ENCODE measurements around the gene ARHGAP9. TPM values are rescaled to one million over a fixed set of nuclear protein-coding genes. Genes with fewer than 3 reads are reported as not detected.

ARHGAP9 gene
- total RNA-seq, 1 experiment from 2014 or later, result 0.92 TPM

- intact Hi-C loops (cut with micrococcal nuclease; ENCODE audit: unreplicated experiment), result no loop called here
- peak overlapping the region; percentile 98 for H3K27ac ChIP-seq (ENCODE audit: low read length)
- TF ChIP-seq CTCF (IDR thresholded peaks at IDR 0.05) (no peak), SIN3A (IDR thresholded peaks at IDR 0.05; ENCODE audit: borderline replicate concordance, insufficient read depth, low read depth, low read length) (no peak), POLR2AphosphoS5 (IDR thresholded peaks at IDR 0.05; ENCODE audit: low read depth, low read length) (no peak), TCF7L2 (IDR thresholded peaks at IDR 0.05; ENCODE audit: low read depth, low read length) (no peak), REST (IDR thresholded peaks at IDR 0.05; ENCODE audit: insufficient read depth in 1 of 2, low read depth in 2 of 2, low read length in 1 of 2) (no peak)
- POLR2A ChIA-PET, result interaction anchor here (0.6 kb wide), 1 partner anchor 42 kb away, joined by 3 read pairs; no protein-coding TSS in a partner anchor
- peak; percentile 26 for ATAC-seq
- H3K27me3 ChIP-seq (ENCODE audit: control insufficient read depth, insufficient read depth, low read length), result no peaks in the 10 kb centered on the region
- in situ Hi-C loops (cut with HindIII; ENCODE audit: low pct_unique_long_range_greater_than_20kb, low sequenced_read_pairs), result no loop called here
- H3K36me3 ChIP-seq (ENCODE audit: control insufficient read depth, insufficient read depth, low read length), result peaks cover 16% of the 10 kb centered on the region; the same call in 1 of the 2 replicates
- no TSS peak for BruUV-seq (replicated peaks)
- H3K9me3 ChIP-seq (ENCODE audit: control insufficient read depth, insufficient read depth, low read depth, low read length), result no peaks in the 10 kb centered on the region
- no peak for DNase-seq (ENCODE audit: low read depth, low spot score)
- peak overlapping the region; percentile 95 to 99 for H3K4me3 ChIP-seq (ENCODE audit: low read depth in 2 of 2, low read length in 2 of 2)
- CTCF ChIA-PET, result no interaction called here
- peaks cover 12% of the 10 kb centered on the region; the same call in 1 of the 2 replicates for H3K4me1 ChIP-seq (ENCODE audit: control insufficient read depth, insufficient read depth, low read length)
These were observed 8.9 kb upstream of the ARHGAP9 start for GRCh38 chr12:57488402-57489156.

- TF ChIP-seq TCF7L2 (IDR thresholded peaks at IDR 0.05; ENCODE audit: low read depth, low read length) (peak; percentile 63; the same call in 1 of the 2 replicates), SIN3A (IDR thresholded peaks at IDR 0.05; ENCODE audit: borderline replicate concordance, insufficient read depth, low read depth, low read length) (peak; percentile 96; the same call in 1 of the 2 replicates), REST (IDR thresholded peaks at IDR 0.05; ENCODE audit: insufficient read depth in 1 of 2, low read depth in 2 of 2, low read length in 1 of 2) (no peak), CTCF (IDR thresholded peaks at IDR 0.05) (peak; percentile 53), POLR2AphosphoS5 (IDR thresholded peaks at IDR 0.05; ENCODE audit: low read depth, low read length) (peak; percentile 91)
- H3K9me3 ChIP-seq (ENCODE audit: control insufficient read depth, insufficient read depth, low read depth, low read length), result no peaks in the 10 kb centered on the region
- POLR2A ChIA-PET, result no interaction called here
- in situ Hi-C loops (cut with HindIII; ENCODE audit: low pct_unique_long_range_greater_than_20kb, low sequenced_read_pairs), result no loop called here
- DNase-seq (ENCODE audit: low read depth, low spot score), result peak; percentile 96
- CTCF ChIA-PET, result no interaction called here
- no peaks in the 10 kb centered on the region for H3K27me3 ChIP-seq (ENCODE audit: control insufficient read depth, insufficient read depth, low read length)
- ATAC-seq, result peak; percentile 99
- peaks cover 14% of the 10 kb centered on the region; the same call in 1 of the 2 replicates for H3K36me3 ChIP-seq (ENCODE audit: control insufficient read depth, insufficient read depth, low read length)
- H3K4me3 ChIP-seq (ENCODE audit: low read depth in 2 of 2, low read length in 2 of 2), result peak within 1 kb of the TSS; percentile 95 to 99
- intact Hi-C loops (cut with micrococcal nuclease; ENCODE audit: unreplicated experiment), result no loop called here
- no TSS peak for BruUV-seq (replicated peaks)
- peak within 1 kb of the TSS; percentile 98 for H3K27ac ChIP-seq (ENCODE audit: low read length)
- peaks cover 12% of the 10 kb centered on the region; the same call in 1 of the 2 replicates for H3K4me1 ChIP-seq (ENCODE audit: control insufficient read depth, insufficient read depth, low read length)
These were observed 8.1 kb upstream of the ARHGAP9 start, which contains the start of gene MARS1 for GRCh38 chr12:57487597-57488401. TSS of gene MARS1 (plus strand) at chr12:57488068. CDS start at chr12:57488091, 23 bp downstream.
